ENCODE data around the gene SMURF1.

Gene SMURF1

DNA sequence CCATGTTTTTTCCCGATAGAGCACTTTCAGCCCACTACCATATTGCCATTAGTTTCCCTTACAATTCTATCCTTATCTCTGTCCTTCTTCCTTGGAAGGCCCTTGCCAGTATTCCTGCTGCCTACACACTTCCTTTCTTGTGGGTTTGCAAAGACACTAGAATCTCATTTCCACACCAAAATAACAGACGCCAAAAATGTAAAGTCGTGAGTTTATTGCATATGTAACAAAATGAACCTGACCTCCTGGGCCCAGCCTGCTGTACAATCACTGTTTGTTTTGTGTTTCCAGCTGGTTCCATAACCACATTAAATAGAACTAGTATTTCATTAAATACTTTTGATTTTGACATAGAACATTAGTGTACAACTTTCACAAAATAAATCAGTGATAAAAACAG lies 116.7 kb downstream of the SMURF1 start:
- no peak for DNase-seq

DNA sequence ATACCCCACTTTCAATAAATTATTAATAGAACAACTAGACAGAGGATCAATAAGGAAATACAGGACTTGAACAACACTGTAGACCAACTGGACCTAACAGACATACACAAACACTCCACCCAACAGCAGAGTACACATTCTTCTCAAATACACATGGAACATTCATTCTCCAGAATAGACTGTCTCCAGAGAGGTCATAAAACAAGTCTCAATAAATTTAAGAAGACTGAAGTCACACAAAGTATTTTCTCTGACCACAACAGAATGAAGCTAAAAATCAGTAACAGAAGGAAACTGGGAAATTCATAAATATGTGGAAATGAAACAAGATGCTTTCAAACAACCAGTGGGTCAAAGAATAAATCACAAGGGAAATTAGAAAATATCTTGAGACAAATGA lies 119.8 kb downstream of the SMURF1 start:
- no peak for DNase-seq

DNA sequence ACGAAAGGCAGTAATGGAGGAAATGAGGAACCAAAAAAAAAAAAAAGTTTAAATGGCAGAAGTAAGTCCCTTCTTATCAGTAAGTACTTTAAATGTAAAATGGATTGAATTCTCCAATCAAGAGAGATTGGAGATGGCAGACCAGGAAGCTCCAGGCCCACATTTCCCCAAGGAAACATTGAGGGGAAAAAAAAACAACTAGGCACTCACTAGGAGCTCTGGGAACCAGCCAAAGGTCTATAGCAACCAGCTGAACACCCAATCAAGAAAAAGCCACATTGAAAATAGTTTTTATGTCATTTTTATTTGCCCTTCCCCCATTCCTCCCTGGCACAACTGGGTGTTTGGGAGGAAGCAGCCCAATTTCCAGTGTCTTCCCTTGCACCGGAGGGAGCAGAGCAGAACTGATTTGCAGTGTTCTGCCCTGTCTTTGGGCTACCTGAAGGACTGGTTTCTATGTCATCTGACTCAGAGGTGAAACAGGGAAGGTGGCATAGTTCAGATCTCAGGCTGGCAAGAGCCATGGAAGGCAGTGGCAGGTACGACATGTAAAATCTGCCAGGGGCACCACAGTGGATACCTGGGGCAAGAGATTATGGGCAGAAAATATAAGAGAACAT lies 121.9 kb downstream of the SMURF1 start:
- DNase-seq, result no peak

DNA sequence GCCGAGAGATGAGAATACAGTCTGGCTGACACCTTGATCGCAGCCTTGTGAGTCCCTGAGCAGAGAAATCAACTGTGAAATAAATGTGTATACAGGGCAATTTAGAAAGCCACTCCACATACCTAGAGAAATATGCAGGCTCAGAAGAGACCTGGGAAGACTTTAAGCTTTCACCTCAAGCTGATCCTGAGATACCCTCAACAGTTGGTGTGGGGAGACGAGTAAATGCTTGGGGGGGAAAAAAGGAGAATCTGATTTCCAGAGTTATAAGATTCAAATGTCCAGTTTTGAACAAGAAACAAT lies 123.5 kb downstream of the SMURF1 start:
- no peak for DNase-seq

DNA sequence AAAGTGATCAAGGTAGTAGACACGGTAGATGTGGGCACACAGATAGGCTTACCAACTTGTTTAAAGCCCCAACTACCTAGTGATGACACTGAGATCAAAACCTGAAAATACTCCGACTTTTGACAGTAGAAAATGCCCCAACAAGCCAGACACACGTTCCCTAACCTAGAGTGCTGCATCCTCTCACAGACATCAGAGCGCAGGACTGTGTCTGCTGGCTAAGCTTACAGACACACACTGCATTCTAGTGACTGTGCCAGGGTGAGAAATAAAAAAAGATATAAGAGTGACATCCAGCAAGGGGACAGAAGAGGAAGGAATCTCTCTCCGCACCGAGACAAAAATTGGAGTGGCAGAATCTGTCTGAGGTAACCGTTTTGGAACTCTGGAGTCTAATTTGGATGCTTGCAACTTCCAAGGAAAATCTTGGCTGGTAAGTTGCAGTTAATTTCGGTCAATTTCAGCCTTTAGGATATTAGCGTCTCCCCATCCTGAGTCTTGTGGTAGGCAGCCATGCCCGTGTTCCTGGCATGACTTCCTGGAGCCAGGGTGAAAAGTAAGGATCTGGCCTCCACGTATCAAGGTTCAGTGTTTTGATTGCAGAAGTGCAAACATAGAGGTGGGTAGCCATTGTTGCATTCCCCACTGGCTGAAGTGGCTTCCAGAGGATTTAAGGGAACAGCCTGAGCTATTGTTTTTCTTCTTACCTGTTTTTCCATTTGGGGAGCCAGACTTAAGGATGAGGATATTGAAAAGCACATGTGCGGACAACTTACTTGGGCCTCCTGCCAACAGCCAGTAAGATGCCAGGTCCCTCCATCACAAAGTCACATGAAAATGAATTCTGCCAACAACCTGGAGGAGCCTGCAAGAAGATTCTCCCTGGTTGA lies 124.1 kb downstream of the SMURF1 start:
- no peak for DNase-seq

DNA sequence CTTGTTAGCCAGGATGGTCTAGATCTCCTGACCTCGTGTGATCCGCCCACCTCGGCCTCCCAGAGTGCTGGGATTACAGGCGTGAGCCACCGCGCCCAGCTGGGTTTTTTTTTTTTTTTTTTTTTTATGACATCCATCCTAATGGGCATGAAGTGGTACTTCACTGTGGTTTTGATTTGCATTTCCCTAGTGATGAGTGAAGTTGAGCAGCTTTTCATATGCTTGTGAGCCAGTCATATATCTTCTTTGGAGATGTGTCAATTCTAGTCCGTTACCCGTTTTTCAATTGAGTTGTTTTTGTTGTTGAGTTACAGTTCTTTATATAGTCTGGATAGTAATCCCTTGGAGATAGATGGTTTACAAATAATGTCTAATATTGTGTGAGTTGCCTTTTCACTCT lies 127.7 kb downstream of the SMURF1 start:
- no peak for DNase-seq

DNA sequence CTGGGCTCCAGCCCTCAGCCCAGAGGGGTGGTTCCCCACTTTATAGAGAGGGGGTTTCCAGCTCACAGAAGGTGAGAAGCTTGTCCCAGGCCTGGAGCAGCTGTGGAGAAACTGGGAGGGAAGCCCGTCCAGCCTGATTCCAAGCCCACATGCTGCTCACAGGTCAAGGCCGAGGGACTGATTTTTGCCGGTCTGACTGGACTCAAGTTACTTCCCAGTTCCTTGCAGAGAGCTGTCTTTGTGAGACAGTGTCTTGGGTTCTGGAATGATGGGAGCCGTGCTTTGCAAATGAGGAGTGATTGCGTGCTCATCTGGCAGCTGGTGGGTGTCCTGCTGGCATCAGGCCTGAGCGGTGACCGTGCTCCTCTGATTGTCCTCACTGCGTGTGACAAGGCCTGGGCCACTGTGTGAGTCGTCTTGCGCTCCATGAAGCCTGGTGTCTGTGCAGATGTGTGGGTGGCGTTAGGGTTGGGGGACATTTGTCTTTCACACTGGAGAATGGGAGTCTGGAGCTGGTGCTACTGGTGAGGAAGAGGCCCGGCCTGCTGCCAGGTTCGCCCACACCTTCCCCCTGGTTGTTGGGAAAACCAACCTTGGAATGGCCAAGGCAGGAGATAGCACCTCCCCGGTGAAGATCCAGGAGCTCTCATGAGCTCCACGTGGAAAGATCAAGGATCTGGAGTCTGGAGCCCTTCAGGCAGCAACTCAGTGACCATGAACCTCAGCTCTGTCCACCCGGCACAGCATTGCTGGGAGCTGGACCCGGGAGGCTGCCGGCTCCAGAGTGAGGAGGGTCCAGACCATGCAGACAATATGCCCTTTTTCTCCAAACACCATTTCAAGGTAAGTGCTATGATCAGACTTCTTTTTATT lies 129.6 kb downstream of the SMURF1 start:
- no peak for DNase-seq

DNA sequence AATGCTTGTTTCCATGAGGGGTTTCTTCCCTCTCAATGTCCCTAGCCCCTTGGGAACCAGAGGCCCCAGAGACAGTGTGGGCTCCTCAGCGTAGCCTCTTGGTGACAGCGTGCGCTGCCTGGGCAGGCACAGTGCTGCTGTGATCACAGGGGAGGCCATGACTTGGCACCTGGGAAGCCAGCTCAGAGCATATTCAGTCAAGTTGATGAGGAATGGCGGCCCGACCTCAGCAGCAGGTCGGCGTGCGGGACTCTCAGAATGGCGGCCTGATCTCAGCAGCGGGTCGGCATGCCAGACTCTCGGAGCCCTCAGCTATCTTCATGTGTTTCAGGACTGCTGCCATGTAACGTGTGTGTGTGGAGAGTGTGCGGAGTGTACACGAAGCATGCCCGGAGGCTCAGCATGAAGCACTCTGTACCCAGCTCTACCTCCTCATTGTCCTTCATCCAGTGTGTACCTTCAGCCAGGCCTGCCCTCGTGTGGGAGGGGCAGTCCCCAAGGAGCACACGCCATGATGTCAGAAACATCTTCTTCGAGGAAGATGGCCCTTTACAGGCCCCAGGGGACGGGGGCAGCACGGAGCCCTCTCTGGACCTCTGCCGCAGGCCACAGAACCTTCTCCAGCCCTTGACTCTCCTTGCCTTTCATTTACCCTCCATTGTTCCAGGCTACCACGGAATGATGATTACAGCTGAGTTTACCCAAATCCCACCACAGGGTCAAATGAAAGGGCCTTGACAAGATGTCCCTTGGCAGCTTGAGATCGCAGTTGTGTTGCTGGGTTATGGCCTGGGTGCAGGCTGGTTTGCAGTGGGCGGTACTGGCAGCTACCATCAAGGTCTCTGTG lies 130.4 kb downstream of the SMURF1 start:
- no peak for DNase-seq

DNA sequence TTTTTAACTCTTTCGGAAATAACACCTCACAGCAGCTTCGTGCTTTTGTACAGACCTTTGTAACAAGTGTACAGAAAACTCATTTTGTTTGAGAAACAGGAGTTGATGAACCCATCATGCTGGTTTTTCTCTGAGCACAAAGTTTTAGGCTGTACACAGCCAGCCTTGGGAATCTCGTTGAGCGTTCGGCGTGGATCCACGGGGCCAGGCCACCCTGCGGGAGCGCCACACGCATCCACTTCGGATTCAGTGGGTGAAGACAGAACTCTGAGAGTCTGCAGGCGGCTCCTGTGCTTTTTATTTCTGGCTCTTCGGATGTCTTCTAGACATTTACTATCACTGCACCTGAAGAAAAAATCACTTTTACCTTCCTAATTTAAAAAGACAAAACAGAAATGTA lies 131.2 kb downstream of the SMURF1 start:
- DNase-seq, result no peak

DNA sequence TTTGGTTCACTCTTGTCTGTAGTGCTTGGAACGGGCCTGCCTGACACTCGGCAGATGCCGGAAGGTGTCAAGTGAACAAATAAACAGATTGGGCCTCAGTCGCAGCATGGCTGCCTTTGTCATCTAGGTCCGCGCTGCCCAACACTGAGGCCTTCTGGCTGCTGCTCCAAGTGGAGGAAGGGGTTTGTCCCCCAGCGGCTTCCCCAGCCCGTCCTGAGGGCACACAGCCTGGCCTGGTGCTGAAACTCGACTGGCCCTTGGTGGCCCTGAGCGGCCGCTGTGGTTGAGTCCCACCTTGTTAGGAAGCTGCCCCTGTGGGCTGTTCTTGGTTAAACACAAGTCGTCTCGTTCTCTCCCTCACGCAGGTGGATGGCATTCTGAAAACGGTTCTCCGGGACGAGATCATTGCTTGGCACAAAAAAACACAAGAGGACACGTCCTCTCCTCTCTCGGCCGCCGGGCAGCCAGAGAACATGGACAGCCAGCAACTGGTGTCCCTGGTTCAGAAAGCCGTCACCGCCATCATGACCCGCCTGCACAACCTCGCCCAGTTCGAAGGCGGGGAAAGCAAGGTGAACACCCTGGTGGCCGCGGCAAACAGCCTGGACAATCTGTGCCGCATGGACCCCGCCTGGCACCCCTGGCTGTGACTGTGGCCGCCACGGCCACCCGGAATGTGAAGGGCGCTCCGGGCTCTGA lies 132.1 kb downstream of the SMURF1 start:
- no peak for DNase-seq

DNA sequence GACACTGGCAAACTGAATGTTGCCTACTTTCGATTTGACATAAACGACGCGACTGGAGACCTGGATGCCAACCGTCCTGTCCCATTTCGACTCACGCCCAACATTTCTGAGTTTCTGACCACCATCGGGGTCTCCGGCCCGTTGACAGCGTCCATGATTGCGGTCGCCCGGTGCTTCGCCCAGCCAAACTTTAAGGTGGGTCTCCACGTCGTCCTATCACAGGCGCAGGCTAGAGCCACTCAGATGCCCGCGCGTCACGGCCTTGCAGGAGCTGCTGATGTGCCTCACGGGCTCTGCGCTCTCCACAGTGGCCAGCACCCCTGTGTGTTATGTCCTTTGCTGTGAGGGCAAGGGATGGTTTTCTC lies 132.6 kb downstream of the SMURF1 start:
- no peak for DNase-seq

DNA sequence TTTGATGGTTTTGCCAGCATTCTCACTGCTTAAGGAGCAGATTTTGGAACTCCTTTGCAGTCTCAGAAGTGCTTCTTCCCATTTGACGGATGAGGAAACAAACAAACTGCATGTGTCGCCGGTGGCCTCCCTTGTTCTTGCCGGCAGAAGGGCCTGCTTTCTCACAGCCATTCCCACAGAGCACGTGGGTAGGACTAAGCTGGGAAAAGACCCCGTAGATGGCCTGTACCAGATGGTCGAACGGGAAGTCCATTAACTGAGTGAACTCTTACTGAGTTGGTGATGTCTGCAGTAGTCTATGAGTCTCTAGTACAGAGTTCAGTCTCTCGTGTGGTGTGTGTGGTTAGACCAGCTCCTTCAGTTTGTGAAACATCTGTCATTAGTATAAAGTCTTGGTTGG lies 133.6 kb downstream of the SMURF1 start:
- no peak for DNase-seq

DNA sequence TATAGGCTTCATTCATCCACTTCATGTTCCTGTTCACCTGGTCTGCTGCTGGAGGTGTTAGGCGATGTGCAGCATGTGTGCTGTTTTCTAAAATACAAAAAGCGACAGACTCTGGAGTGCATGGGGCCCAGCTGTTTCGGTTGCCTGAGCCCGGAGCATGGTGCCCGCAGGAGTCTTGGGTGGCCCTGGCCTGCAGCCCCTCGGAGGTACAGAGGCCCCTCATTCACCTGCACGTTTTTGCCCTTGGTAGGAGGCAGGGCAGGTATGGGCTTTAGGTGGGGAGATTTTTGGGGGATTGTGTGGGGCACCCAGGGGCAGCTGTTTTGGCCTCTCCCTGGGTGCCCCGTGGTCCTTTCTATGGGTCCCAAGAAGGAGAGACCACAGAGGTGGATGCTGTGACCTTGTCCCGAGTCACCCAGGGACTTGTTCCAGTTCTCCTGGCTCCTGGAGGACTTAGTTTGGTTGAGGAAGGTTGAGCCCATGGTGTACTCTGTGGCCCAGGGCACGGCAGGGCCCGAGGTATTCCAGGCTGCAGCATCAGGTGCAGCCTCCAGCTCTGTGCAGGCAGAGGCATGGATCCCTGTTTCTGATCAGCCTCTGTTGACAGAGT lies 134.9 kb downstream of the SMURF1 start:
- DNase-seq, result no peak

DNA sequence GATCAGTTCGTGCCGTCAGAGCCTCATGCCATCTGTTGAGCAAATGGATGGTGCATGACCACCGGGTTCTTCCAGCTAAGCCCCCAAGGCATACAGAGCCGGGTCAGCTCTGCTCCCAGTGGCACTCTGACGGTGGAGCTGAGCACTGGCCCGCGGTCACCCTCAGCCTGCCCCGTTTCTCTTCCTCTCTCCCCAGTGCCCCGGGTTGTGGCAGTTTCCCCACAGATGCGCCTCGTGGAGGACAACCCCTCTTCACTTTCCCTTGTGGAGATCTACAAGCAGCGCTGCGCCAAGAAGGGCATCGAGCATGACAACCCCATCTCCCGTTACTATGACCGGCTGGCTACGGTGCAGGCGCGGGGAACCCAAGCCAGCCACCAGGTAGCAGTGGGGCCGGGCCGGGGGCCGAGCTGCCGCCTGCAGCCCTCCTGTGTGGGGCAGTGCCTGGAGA lies 135.7 kb downstream of the SMURF1 start:
- DNase-seq, result no peak

DNA sequence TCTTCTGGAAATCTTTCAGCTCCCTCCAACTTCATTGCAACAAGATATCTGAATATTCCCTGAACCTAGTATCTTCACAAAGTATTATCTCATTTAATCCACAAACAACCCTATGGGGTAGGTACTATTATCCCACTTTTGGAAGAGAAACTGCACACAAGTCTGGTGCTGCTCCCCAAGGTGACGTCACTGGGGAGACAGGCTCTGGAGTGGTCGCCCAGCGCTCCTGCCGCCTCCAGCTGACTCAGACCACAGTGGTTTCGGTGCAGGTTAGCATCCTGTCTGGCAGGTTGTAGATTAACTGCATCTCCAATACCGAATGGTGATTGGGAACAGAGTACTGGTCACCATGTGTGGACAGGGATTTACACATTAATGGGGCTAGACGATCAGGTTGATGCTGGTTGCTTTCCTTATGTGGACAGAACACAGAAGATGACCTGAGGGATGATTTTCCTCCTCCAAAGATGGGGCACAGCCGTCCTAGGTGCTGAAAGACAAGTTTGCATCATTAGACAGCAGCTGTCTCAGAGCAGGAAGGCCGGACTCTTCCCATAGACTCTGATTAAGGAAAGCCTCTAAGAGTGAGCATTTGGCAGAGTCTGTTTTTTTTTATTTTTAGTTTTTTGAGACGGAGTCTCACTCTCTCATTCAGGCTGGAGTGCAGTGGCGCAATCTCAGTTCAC lies 137.0 kb downstream of the SMURF1 start:
- no peak for DNase-seq

DNA sequence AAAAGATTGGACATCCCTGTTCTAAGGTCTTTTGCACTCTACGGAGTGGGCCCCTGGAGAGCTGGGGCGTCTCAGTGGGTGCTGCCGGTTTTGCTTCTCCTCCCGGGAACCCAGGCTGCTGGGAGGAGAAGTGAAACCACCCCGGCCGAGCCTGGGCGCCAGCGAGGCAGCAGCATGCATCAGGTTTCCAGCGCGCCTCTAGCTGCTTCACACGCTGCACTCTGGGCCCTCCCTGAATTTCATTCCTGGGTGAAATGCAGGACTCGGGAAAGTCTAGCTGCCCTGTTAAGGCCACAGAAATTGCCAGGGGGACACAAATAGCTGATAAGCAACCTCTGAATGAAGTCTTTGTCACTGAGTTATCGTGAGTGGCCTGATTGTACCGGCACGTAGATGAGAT lies 138.1 kb downstream of the SMURF1 start:
- no peak for DNase-seq

DNA sequence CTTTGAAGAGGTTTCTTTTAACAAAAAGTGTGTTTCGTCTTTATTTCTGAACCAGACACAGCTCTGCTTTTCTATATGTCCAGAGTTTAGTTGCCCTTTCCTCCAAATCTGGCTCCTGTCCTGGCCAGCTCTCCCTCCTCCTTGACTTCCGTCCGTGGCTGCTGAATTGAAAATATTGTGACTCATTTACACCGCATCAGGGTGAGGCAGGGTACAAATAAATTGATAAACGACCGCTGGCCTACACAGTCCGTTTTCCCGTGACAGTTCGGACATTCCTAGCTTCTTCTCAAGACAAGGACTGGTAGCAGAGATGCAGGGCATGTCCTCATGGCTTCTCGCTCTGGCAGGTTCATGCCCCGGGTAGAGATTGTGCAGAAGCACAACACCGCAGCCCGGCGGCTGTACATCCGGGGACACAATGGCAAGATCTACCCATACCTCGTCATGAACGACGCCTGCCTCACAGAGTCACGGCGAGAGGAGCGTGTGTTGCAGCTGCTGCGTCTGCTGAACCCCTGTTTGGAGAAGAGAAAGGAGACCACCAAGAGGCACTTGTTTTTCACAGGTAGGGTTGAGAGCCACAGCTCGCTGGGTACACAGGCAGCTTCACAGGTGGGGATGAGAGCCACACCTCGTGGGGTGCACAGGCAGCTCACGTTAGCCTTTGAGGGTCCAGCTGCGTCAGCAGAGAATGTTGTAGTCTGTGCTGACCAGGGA lies 139.0 kb downstream of the SMURF1 start:
- DNase-seq, result no peak

DNA sequence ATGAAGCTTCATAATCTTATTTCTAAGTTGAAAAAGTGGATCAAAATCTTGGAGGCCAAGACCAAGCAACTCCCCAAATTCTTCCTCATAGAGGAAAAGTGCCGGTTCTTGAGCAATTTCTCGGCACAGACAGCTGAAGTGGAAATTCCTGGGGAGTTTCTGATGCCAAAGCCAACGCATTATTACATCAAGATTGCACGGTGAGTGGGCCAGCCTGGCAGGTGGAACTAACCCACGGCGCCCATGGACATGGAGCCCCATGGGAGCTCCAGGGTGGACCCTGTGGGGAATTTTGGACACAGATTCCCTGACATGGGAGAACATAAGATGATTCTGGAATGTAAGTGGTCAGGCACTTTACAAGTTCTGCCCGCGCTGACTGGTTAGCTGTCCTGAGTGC lies 139.7 kb downstream of the SMURF1 start:
- DNase-seq, result no peak

DNA sequence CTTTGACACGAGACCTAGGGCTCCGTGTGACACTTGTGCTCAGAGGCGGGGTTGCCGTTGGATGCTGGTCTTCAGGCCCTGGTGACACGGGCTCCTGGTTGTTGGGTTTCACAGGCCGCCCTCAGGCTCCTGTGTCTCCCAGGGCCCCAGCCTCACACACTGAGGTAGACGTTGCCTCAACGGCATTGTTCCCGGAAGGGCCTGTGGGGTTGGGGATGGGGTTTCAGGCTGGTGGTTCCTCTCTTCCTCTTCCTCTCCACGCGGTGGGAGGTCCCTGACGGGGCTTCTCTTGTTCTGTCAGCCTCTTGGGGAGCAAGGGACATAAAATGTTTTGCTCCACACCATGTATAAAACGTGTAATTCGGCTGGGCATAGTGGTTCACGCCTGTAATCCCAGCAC lies 140.5 kb downstream of the SMURF1 start:
- DNase-seq, result no peak

DNA sequence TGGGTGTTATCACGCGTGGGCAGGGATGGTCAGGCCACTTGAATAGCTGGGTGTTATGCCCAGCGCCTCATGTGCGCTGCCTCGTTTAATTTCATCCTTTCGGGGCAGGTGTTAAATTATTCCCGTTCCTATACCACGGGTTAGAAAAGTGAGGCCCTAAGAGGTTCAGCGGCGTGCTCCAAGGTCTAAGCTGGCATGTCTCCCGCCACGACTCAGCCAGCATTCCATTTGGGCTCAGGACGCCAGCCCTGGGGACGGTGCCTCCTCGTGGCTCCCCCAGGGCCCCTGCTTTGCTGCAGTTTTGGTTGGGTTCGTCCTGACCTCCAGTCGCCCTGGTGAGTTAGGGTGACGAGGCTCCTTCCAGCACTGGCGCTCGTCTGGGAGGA lies 141.1 kb downstream of the SMURF1 start:
- no peak for DNase-seq
